Mesothelial cell of epicardium (in vitro differentiated cells): ENCODE results near the gene BASP1. TPM values are rescaled to one million over a fixed set of nuclear protein-coding genes. Genes with fewer than 3 reads are reported as not detected.

ENCODE experiments used
- DNase-seq, 2 experiments: peaks; one replicate each; pipeline ENCODE4 v3.0.0; 2021; ENCODE audit warnings: low spot score in 2 of 2; ENCODE audit not compliant: unreplicated experiment in 2 of 2
- H3K27ac Mint-ChIP-seq: 2 replicates; pipeline ENCODE4 v1.8.0; 2021; ENCODE audit warnings: mixed read lengths
- H3K27me3 Mint-ChIP-seq: 2 replicates; pipeline ENCODE4 v1.8.0; 2021; ENCODE audit warnings: low read depth, mixed read lengths
- H3K36me3 Mint-ChIP-seq: 2 replicates; pipeline ENCODE4 v1.8.0; 2021; ENCODE audit warnings: mixed read lengths
- H3K4me1 Mint-ChIP-seq: 2 replicates; pipeline ENCODE4 v1.8.0; 2021; ENCODE audit warnings: mixed read lengths
- H3K4me3 Mint-ChIP-seq: 2 replicates; pipeline ENCODE4 v1.8.0; 2021; ENCODE audit warnings: mild to moderate bottlenecking, moderate library complexity, mixed read lengths
- H3K9me3 Mint-ChIP-seq: 2 replicates; pipeline ENCODE4 v1.8.0; 2021; ENCODE audit warnings: mixed read lengths
- CTCF ChIP-seq: fragments of 200-600 bp; sonication (generic); IDR thresholded peaks from one replicate; pipeline ENCODE4 v1.5.0; 2021; ENCODE audit warnings: antibody characterized with exemption; ENCODE audit not compliant: unreplicated experiment
- total RNA-seq: library from RNA; stranded (reverse); gene quantifications from 3 replicates; pipeline ENCODE4 v1.2.1, GENCODE V29; 2021

The BASP1 gene
- 137 to 144 TPM (median 140 TPM) in 3 replicates for total RNA-seq

GRCh38 chr5:17217493-17218352, at the start of gene BASP1:
TSS of gene BASP1 (plus strand) at chr5:17217631. CDS start at chr5:17275217, 57,586 bp downstream.
- Mint-ChIP-seq H3K36me3 (peaks cover 2% of the 10 kb centered on the region), H3K27ac (peak within 1 kb of the TSS; percentile 95), H3K27me3 (no peaks in the 10 kb centered on the region), H3K9me3 (no peaks in the 10 kb centered on the region), H3K4me3 (peak within 1 kb of the TSS; percentile 93), H3K4me1 (peaks cover 52% of the 10 kb centered on the region)
- TF ChIP-seq CTCF: no peak
- peak; percentile 86 to 93 for DNase-seq

- Mint-ChIP-seq H3K27ac (peak overlapping the region; percentile 62), H3K4me1 (peaks cover 30% of the 10 kb centered on the region)
- DNase-seq: no peak
Observed at GRCh38 chr5:17169507-17169906, 47.9 kb upstream of the BASP1 start.

GRCh38 chr5:17172791-17173190, 44.6 kb upstream of the BASP1 start:
- Mint-ChIP-seq H3K9me3 (peaks cover 4% of the 10 kb centered on the region), H3K36me3 (no peaks in the 10 kb centered on the region), H3K27ac (no peak overlapping the region), H3K4me1 (peaks cover 31% of the 10 kb centered on the region), H3K4me3 (no peak overlapping the region), H3K27me3 (no peaks in the 10 kb centered on the region)
- TF ChIP-seq CTCF: no peak
- DNase-seq: no peak

More at GRCh38 chr5:17169507-17169906, 47.9 kb upstream of the BASP1 start:
- no peak for TF ChIP-seq CTCF
- Mint-ChIP-seq H3K27me3 (no peaks in the 10 kb centered on the region), H3K9me3 (peaks cover 4% of the 10 kb centered on the region), H3K36me3 (no peaks in the 10 kb centered on the region), H3K4me3 (no peak overlapping the region)

- H3K9me3 Mint-ChIP-seq: peaks cover 4% of the 10 kb centered on the region
- no peak overlapping the region for H3K4me3 Mint-ChIP-seq
- no peaks in the 10 kb centered on the region for H3K27me3 Mint-ChIP-seq
- no peak for DNase-seq
- no peaks in the 10 kb centered on the region for H3K36me3 Mint-ChIP-seq
- peaks cover 31% of the 10 kb centered on the region for H3K4me1 Mint-ChIP-seq
- H3K27ac Mint-ChIP-seq: peak overlapping the region; percentile 21
- no peak for TF ChIP-seq CTCF
Observed at GRCh38 chr5:17174965-17175364, 42.5 kb upstream of the BASP1 start.

- DNase-seq: no peak
- Mint-ChIP-seq H3K36me3 (no peaks in the 10 kb centered on the region), H3K4me1 (peaks cover 43% of the 10 kb centered on the region), H3K27me3 (no peaks in the 10 kb centered on the region), H3K27ac (no peak overlapping the region), H3K4me3 (no peak overlapping the region), H3K9me3 (peaks cover 3% of the 10 kb centered on the region)
- no peak for TF ChIP-seq CTCF
Observed at GRCh38 chr5:17177501-17178372, 39.7 kb upstream of the BASP1 start.
